Putamen (tissue), 1 donor: ENCODE results near the gene ERICH6B.
"Not testable (repeated sequence)": the region's sequence is repeated elsewhere in the genome, so short reads cannot be mapped to it uniquely, and the experiment has no call there.

Experiments used
- DNase-seq: peaks from one replicate; pipeline ENCODE4 v3.0.0-alpha.2; 2016; ENCODE audit warnings: low spot score

Gene ERICH6B

GRCh38 chr13:45615501-45616101, at the start of gene ERICH6B:
TSS of gene ERICH6B (minus strand) at chr13:45615739. CDS start at chr13:45597005, 18,734 bp downstream.
- peak; percentile 39 for DNase-seq

GRCh38 chr13:45662903-45663302, 47.4 kb upstream of the ERICH6B start:
- not testable (repeated sequence) for DNase-seq

DNA sequence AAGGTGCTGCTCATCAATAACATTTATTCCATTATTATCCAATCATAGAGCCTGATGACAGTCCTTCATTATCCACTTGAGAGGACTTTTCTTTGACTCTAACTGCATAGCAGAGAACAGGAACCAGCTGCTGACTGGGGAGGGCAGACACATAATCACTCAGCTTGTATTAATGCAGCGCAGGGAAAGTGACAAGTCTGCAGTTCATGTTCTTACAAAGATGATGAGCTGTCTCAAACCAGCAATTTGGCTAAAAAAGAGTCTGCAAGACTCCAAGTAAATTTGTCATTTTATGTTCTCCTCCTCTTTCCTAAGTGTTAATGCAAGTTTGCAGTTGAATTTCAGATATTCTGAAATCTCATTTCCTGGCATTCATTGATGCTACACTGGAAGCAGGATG, 46.6 kb upstream of the ERICH6B start:
- peak; percentile 66 for DNase-seq

- DNase-seq: not testable (repeated sequence)
These were observed 44.9 kb upstream of the ERICH6B start for GRCh38 chr13:45660458-45660857.

DNA sequence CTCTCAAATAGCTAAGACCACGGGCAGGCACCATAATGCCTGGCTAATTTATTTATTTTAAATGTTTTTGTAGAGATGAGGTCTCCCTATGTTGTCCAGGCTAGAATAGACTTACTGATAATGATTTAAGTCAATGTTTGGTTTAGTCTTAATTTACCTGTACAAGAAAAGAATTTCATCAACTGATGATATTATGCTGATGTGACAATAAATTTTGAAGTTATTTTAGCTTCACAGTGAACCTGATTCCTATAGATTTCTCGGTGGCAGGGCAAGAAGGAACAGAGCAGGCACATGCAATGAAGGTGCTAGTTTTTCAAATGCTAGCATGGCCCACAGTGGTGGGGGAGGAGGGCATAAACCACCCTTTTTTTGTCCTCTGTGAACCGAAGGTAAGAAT, 44.0 kb upstream of the ERICH6B start:
- DNase-seq: no peak

DNA sequence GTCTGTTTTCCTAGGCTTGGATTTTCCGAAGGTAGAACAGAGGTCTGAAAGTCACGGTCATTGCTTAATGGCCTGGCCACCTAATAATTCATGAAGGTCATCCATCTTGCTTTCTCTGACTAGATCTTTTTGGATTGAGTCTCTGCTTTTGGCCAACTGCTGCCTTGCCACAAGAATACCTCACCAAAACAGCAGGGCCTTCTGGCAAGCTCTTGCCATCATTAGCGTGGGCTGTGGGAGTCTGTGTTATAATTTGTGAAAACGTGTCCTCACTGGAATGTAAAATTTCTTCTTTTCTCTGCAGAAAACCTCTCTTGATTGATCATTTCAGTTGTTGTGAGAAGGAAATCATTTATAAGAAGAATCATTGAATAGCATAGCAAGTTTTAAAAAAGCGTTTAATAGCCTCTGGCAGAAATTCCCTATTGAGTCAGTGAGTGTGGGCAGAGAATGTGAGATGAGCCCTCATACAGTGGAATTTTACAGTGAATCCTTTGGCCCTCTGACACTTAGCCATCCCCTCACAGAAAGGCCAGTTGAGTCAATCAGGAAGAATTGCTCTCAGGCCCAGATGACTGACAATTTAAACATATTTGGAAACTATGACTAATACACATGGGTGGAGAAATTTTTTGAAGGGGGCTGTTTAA, 43.2 kb upstream of the ERICH6B start:
- no peak for DNase-seq

GRCh38 chr13:45654633-45655349, 39.3 kb upstream of the ERICH6B start:
- no peak for DNase-seq

DNA sequence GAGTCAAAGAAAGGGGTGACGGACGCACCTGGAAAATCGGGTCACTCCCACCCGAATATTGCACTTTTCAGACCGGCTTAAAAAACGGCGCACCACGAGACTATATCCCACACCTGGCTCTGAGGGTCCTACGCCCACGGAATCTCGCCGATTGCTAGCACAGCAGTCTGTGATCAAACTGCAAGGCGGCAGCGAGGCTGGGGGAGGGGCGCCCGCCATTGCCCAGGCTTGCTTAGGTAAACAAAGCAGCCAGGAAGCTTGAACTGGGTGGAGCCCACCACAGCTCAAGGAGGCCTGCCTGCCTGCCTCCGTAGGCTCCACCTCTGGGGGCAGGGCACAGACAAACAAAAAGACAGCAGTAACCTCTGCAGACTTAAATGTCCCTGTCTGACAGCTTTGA, 29.7 kb upstream of the ERICH6B start:
- DNase-seq: not testable (repeated sequence)

GRCh38 chr13:45642159-45642558, 26.6 kb upstream of the ERICH6B start:
- DNase-seq: not testable (repeated sequence)

- not testable (repeated sequence) for DNase-seq
These were observed 19.8 kb upstream of the ERICH6B start for GRCh38 chr13:45635291-45635690.

DNA sequence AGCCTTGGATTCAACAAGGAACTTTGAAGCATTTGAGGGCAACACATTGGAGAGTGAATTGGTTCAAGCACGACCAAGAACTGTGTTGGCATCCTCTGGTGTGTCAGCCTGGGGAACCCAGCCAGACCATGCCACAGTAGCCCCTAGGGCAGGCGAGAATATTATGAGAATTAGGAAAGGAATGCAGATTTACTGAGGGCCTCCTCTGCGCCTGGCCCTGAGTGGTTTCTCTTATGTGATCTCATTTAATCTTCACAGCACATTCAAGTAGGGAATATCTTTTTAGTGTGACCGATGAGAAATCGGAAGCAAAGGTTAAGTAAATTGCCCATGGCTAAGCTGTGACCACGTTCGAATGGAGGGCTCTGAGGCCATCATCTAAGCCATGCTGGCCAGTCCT, 15.3 kb upstream of the ERICH6B start:
- DNase-seq: no peak

DNA sequence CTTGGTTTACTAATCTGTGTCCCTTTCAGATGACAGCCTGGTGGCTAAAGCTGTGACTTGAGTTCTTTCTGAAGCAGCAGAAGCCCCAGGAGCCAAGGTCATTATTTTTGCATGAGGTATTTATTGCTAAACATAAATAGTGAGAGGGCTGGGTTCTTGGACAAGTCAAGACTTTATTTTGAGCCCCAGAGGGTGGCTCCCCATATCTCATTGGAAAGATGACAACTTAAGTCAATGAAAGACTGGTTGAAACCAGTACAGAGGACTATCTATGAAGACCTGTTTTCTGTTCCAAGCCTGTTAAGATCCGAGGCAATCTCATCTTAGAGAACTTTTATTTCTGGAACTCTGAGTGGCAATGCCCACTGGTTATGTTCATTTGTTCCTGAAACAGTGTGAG, 14.4 kb upstream of the ERICH6B start:
- DNase-seq: no peak

GRCh38 chr13:45628094-45628493, 12.6 kb upstream of the ERICH6B start:
- DNase-seq: no peak

- no peak for DNase-seq
These were observed 12.1 kb upstream of the ERICH6B start for GRCh38 chr13:45627656-45628055.

DNA sequence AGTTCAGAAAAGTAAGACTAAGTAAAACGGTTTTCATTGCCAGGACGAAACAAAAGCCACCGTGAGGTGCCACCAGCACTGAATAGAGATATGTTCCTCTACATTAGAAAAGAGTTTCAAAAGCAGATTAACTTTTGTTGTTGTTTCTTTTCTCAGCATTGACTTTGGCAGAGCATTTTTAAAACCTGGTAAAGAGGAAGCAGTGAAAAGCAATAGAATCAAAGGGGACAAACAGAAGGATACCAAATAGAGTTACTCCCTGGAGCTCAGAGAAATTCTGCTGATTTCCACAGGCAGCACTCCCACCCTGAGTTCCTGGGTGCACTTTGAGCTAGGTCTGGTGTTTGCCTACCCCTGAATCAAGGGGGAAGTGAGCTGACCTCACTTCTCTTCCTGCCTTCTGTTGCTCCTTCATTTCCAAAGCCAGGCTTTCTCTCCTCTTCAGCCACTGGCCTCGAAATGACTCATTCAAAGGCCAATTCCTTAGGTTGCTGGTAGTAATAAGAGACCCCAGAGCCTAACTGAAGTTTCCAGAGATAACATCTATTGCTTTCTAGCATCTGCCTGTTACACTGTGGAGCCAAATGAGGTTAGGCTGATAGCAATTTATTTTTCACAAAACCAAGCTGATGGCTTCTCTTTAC, 11.3 kb upstream of the ERICH6B start:
- no peak for DNase-seq

DNA sequence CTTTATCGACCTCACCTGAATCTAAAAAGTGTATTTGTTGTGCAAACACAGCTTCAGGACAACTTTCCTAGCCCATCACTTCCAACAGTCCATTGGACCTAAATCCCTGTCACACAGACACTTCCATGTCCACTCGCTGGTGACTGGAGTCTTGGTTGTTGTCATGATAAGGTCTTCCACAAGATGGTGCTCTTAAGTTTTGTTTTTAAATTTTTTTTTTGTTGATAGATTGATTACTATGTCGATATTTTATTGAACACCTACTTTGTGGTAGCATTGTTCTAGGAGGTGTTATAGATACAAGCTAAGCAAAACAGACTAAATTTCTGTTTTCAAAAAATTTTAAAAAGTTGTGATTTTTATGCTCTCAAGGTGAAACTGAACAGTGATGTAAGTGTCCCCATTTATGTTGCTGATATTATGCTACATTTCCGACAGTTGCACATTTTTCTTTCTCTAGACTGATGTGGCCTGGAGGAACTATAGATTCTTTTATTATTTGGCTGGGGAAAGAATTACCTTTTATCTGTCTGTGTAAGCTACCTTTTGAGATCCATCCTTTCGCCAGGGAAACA, 8.1 kb upstream of the ERICH6B start:
- no peak for DNase-seq

DNA sequence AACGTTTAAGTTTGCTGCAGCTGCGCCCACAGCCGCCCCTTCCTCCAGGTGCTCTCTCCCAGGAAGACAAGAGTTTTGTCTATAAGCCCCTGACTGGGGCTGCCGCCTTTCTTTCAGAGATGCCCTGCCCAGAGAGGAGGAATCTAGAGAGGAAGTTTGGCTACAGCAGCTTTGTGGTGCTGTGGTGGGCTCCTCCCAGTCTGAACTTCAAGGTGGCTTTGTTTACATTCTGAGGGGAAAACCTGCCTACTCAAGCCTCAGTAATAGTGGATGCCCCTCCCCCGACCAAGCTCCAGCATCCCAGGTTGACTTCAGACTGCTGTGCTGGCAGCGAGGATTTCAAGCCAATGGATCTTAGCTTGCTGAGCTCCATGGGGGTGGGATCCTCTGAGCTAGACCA, 6.4 kb upstream of the ERICH6B start:
- DNase-seq: no peak

GRCh38 chr13:45607931-45608330, 7.6 kb downstream of the ERICH6B start:
- no peak for DNase-seq

DNA sequence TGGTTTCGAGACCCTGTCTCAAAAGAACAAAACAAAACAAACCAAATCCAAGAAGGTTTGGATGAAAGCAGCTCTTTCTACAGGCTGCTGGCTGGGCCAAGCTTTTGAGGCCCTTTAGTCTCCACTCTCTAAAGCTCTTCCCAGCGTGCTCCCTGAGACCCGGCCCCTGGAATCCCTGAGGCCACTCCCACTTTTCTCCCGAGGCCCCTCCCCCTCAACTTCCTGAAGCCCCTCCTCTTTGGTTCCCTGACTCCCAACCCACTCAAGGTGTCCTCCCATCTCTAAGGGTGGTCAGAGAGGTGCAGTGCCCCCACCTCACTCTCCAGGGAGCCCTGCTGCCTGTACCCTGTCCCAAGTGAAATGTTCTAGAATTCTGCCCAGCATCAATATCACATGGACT, 10.6 kb downstream of the ERICH6B start:
- no peak for DNase-seq

DNA sequence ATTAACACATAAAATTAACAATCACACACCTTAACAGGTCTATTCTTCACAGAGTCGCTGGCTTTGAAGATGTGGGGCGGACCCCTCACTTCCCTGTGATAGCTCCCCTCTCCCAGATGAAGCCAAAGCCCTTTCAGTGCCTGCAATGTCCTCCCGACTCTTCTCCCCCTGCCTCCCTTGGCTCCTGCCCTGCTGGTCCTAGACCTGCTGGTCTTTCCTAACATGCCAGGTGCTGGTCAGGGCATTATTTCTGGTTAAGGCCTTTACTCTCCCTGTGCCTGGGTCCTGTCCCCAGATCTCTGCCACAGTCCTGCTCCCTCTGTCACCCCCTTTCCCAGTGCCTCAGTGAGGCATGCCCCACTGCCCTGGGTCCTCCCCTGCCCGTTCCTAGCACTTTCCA, 12.2 kb downstream of the ERICH6B start:
- no peak for DNase-seq

GRCh38 chr13:45602183-45603170, 13.1 kb downstream of the ERICH6B start:
- no peak for DNase-seq
